Hematopoietic multipotent progenitor cell (in vitro differentiated cells): ENCODE data around the gene ARHGAP4. TPM values are rescaled to one million over a fixed set of nuclear protein-coding genes. Genes with fewer than 3 reads are reported as not detected.

Experiments
- DNase-seq, 3 donors: peaks; one replicate each; pipeline ENCODE4 v3.0.0-alpha.2; 2011 to 2015; ENCODE audit warnings: low read depth in 2 of 3, low spot score in 2 of 3
- total RNA-seq: library from RNA; depleted of rRNA; stranded (reverse); fragments of >200 nt; gene quantifications from one replicate; pipeline ENCODE4 v1.2.3, GENCODE V29; 2012

Gene ARHGAP4
- total RNA-seq, 1 donor = 242 TPM

- no peak for DNase-seq
These were observed 55.8 kb downstream of the ARHGAP4 start for GRCh38 chrX:153870288-153870690.

- DNase-seq = no peak
These were observed 56.4 kb downstream of the ARHGAP4 start for GRCh38 chrX:153869473-153870287.

DNA sequence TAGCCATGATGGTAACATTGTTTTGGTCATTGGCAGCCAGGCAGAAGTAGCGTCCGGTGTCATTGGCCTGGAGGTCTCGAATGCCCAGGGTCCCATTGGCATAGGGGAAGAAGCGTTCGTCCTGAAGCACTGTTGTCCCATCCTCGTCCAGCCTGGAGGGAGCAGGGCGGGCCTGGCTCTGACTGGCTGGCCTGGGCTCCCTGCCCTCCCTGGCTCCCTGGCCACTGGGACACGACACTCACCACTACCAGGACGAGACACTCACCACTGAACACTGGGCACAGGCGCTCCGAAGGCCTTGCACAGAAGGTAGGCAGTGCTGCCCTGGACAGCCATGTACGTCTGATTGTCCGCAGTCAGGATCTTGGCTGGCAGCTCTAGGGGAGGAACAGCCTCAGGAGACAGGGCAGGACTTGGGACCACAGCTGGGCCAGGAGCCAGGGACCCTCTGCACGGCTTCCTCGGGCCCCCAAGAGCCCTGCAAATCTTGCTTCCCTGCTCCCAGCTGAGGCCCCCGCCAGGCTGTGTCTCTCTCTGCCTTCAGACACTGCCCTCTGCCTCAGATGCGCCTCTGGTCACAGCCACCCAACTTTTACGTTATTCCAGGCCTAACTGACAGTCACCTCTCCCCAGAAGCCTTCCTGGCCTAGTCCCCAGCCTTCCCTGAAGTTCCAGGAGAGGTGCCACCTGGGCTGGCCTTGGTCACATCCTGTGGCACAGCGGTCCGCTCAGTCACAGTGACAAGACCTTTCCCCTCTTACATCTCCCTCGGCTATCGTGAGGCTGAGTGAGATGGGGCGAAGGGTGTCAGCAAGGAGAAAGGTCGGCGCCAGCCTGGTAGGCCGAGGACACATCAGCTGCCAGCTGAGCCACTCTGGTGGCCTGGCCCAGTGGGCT is 57.2 kb downstream of the ARHGAP4 start:
- DNase-seq = no peak

- DNase-seq = no peak
These were observed 58.4 kb downstream of the ARHGAP4 start for GRCh38 chrX:153867671-153868070.

DNA sequence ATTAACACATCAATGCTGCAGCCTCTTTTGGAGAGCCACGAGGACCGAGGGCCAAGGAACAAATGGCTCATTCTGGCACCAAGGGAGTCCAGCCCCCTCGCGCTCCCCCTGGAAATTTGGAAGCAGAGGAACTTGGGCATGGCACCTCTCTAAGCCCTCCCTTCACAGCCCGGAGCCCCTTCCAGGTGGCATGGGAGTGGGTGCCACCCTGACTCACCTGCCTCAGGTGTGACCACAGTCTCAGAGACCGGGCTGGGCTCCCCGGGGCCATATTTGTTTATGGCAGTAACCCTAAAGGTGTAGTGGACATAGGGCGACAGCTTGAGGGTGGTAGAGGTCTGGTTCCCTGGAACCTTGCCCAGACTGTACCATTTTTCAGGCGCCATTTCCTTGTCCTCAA is 58.9 kb downstream of the ARHGAP4 start:
- no peak for DNase-seq

- no peak for DNase-seq
These were observed 59.6 kb downstream of the ARHGAP4 start for GRCh38 chrX:153866302-153867019.

GRCh38 chrX:153865685-153866084 is 60.4 kb downstream of the ARHGAP4 start:
- DNase-seq = no peak

GRCh38 chrX:153865321-153865580 is 60.8 kb downstream of the ARHGAP4 start:
- no peak for DNase-seq

GRCh38 chrX:153864561-153865320 is 61.3 kb downstream of the ARHGAP4 start:
- no peak for DNase-seq

GRCh38 chrX:153864101-153864500 is 62.0 kb downstream of the ARHGAP4 start:
- DNase-seq = no peak

GRCh38 chrX:153863251-153863991 is 62.6 kb downstream of the ARHGAP4 start:
- no peak for DNase-seq

DNA sequence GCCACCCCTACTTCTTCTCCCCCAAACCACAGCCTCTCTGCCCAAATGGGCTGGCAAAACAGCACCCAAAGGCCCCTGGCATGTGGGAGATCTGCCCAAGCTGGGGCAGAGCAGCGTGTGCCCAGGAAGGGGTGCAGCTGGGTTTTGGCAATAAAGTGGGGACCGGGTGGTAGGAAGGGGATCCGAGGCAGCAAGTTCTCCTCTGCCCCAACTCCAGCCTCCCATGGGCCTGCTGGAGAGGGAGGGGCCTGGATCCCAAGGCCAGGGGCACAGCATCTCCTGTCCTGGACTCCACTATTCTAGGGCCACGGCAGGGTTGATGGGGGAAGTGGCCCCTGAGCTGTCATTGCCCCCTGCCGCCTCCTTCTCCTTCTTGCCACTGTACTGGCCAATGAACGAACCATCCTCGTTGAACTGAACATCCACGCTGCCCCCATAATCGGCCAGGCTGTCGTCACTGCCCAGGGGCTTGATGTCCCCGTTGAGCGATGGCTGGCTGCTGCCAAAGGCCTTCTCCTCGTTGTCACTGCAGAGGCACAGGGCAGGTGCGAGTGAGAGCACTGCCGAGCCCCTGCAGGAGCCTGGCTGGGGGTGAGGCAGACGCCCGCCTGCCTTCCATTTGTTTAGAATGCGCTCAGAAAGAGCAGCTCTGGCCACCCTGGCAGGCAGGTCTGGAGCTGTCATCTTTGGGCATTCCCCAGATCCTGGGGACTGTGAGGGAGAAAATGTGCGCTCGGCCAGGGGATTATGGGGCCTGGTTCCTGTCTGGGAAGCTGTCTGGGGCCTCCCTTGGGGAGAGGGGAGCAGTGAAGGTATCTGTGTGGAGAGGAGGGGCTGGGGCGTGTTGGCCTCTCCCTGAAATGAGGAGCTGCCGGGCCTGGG is 63.5 kb downstream of the ARHGAP4 start:
- no peak for DNase-seq

DNA sequence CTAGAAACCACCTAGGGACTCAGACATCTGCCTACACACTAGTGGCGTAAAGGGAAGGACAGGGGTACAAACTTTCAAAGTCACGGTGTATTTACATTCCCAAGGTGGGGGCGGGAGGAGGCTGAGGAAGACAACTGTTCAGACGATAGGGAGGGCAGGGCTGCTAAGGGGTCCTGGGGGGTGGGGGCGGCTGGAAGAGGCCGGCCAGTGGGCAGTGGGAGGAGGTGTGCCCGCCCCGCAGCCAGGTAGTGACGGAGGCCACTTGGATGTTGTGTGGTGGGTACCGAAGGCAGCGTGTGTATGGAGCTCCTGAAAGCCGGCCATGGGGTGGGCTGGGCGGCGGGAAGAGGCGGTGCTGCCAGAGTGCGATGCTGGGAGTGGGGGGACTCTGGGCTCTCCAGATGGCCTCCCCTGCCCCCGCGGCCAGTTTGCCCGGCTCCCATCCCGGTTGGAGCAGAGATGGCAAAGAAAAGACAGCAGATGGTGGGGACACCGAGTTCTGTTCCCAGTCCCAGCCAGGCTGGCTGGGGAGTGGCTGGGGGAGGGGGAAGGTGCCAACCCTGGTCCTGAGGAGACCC is 64.2 kb downstream of the ARHGAP4 start:
- no peak for DNase-seq

- DNase-seq = no peak
These were observed 64.9 kb downstream of the ARHGAP4 start for GRCh38 chrX:153861151-153861550.

Other genes starting within 250 kb of the ARHGAP4 start
- 2.2 TPM for gene SLC6A8, start 238.3 kb downstream of the ARHGAP4 start, total RNA-seq
- gene BCAP31, start 201.9 kb downstream of the ARHGAP4 start, total RNA-seq = 107 TPM
- gene ABCD1, start 201.4 kb downstream of the ARHGAP4 start, total RNA-seq = 17.2 TPM
- gene PLXNB3, start 162.0 kb downstream of the ARHGAP4 start, total RNA-seq = 0.54 TPM
- gene SRPK3, start 145.2 kb downstream of the ARHGAP4 start, total RNA-seq = 0.27 TPM
- 117 TPM for gene IDH3G, start 131.9 kb downstream of the ARHGAP4 start, total RNA-seq
- gene SSR4, start 131.6 kb downstream of the ARHGAP4 start, total RNA-seq = 268 TPM
- gene PDZD4, start 95.7 kb downstream of the ARHGAP4 start, total RNA-seq = under 0.01 TPM
- gene L1CAM, start 40.1 kb downstream of the ARHGAP4 start, total RNA-seq = under 0.01 TPM
- under 0.01 TPM for gene AVPR2, start 21.6 kb downstream of the ARHGAP4 start, total RNA-seq
- 37.4 TPM for gene NAA10, start 8.8 kb upstream of the ARHGAP4 start, total RNA-seq
- 37.7 TPM for gene RENBP, start 18.4 kb upstream of the ARHGAP4 start, total RNA-seq
- 95.1 TPM for gene HCFC1, start 45.6 kb upstream of the ARHGAP4 start, total RNA-seq
- gene TMEM187, start 46.5 kb upstream of the ARHGAP4 start, total RNA-seq = 15.6 TPM
- gene IRAK1, start 93.6 kb upstream of the ARHGAP4 start, total RNA-seq = 40.9 TPM
- gene MECP2, start 171.5 kb upstream of the ARHGAP4 start, total RNA-seq = 25.3 TPM
- gene OPN1LW, start 218.0 kb upstream of the ARHGAP4 start, total RNA-seq = not detected